SK-N-SH treated with all-trans-retinoic acid at 6 μM for 48 hours (cell line): ENCODE data around the gene NDC80.

Experiments
- ARNTL ChIP-seq: fragments of 450-650 bp; formaldehyde crosslinking; IDR thresholded peaks from 2 replicates; pipeline ENCODE4 v1.5.0; 2020; ENCODE audit warnings: low read depth, mild to moderate bottlenecking, moderate library complexity, borderline replicate concordance
- ZNF70 ChIP-seq: fragments of 450-650 bp; formaldehyde crosslinking; IDR thresholded peaks from 2 replicates; pipeline ENCODE4 v1.5.0; 2020; ENCODE audit warnings: mild to moderate bottlenecking, moderate library complexity
- ZNF8 ChIP-seq: fragments of 450-650 bp; formaldehyde crosslinking; IDR thresholded peaks from 2 replicates; pipeline ENCODE4 v1.5.0; 2020; ENCODE audit warnings: mild to moderate bottlenecking, moderate library complexity
- TF ChIP-seq, protein P1 (sequence below): fragments of 250-450 bp; sonication (Bioruptor Pico); IDR thresholded peaks from 2 replicates; pipeline ENCODE4 v1.8.0; 2020; ENCODE audit warnings: mild to moderate bottlenecking, moderate library complexity, borderline replicate concordance

DNA sequence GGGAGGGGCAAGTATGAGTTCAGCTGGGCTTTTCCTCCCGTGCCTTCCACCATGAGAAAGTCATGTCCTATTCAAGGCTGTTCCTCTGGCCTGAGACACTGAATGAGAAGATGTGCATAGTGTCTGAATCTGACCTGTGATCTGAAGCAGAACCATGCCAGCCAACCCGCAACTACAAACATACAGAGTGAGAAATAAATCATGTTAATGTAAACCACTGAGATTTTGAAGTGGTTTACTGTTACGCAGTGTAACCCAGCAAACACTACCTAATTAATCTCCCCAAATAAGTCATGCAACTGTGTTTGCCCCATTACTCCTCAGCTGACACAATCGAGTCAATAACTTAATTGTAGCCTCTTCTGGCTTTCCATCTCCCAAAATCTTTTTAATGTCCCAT is 49.2 kb upstream of the NDC80 start:
- TF ChIP-seq, protein P1, sequence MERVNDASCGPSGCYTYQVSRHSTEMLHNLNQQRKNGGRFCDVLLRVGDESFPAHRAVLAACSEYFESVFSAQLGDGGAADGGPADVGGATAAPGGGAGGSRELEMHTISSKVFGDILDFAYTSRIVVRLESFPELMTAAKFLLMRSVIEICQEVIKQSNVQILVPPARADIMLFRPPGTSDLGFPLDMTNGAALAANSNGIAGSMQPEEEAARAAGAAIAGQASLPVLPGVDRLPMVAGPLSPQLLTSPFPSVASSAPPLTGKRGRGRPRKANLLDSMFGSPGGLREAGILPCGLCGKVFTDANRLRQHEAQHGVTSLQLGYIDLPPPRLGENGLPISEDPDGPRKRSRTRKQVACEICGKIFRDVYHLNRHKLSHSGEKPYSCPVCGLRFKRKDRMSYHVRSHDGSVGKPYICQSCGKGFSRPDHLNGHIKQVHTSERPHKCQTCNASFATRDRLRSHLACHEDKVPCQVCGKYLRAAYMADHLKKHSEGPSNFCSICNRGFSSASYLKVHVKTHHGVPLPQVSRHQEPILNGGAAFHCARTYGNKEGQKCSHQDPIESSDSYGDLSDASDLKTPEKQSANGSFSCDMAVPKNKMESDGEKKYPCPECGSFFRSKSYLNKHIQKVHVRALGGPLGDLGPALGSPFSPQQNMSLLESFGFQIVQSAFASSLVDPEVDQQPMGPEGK (CRISPR knock-in tag), result no peak
- TF ChIP-seq ZNF8, result no peak
- no peak for TF ChIP-seq ARNTL (CRISPR knock-in tag)
- TF ChIP-seq ZNF70 (CRISPR knock-in tag), result no peak
